MCF 10A (cell line): ENCODE results near the gene KCNH1. TPM values are rescaled to one million over a fixed set of nuclear protein-coding genes. Genes with fewer than 3 reads are reported as not detected.

Experiments
- BruUV-seq: library from RNA; stranded (reverse); fragments of 400-500 nt; replicated peaks from 2 replicates; lab custom pipeline; 2021; lab: Mats Ljungman, UMichigan
- CTCF ChIA-PET: fragments of 300-600 bp; sonication (Branson Sonifier 250); formaldehyde crosslinking; extraction: SDS; loops from one replicate; lab custom pipeline; 2021; ENCODE audit warnings: antibody characterized with exemption, inconsistent platforms; lab: Yijun Ruan, JAX
- POLR2A ChIA-PET: fragments of 300-600, 350-650 bp; sonication (Branson Sonifier 250); formaldehyde crosslinking; extraction: SDS; loops from one replicate; lab custom pipeline; 2020; ENCODE audit warnings: antibody characterized with exemption, inconsistent platforms; lab: Yijun Ruan, JAX
- DNase-seq: peaks from one replicate; pipeline ENCODE4 v3.0.0-alpha.2; 2018; ENCODE audit not compliant: unreplicated experiment
- H3K27ac Mint-ChIP-seq: one replicate; pipeline ENCODE4 v1.8.0; 2022; ENCODE audit warnings: mild to moderate bottlenecking, low read depth, mixed read lengths; ENCODE audit not compliant: unreplicated experiment
- H3K27me3 Mint-ChIP-seq: one replicate; pipeline ENCODE4 v1.8.0; 2022; ENCODE audit warnings: mixed read lengths; ENCODE audit not compliant: insufficient read depth, unreplicated experiment
- H3K36me3 Mint-ChIP-seq: one replicate; pipeline ENCODE4 v1.8.0; 2022; ENCODE audit warnings: mild to moderate bottlenecking, moderate library complexity, mixed read lengths; ENCODE audit not compliant: insufficient read depth, unreplicated experiment
- H3K4me1 Mint-ChIP-seq: one replicate; pipeline ENCODE4 v1.8.0; 2022; ENCODE audit warnings: mixed read lengths; ENCODE audit not compliant: insufficient read depth, unreplicated experiment
- H3K4me3 Mint-ChIP-seq: one replicate; pipeline ENCODE4 v1.8.0; 2022; ENCODE audit warnings: mild to moderate bottlenecking, moderate library complexity, mixed read lengths; ENCODE audit not compliant: unreplicated experiment
- H3K9me3 Mint-ChIP-seq: one replicate; pipeline ENCODE4 v1.8.0; 2022; ENCODE audit warnings: mixed read lengths; ENCODE audit not compliant: unreplicated experiment
- intact Hi-C: fragments of 100-400 bp; cut with micrococcal nuclease; formaldehyde crosslinking; loops from 2 replicates; pipeline ENCODE4 v1.14.1; 2022
- total RNA-seq: library from RNA; stranded (reverse); gene quantifications from 2 replicates; pipeline ENCODE4 v1.2.3, GENCODE V29; 2022
- TF ChIP-seq, protein P1 (sequence below): fragments of 200-600 bp; IDR thresholded peaks from one replicate; pipeline ENCODE4 v1.8.0; 2022; ENCODE audit warnings: antibody characterized with exemption, mild to moderate bottlenecking; ENCODE audit not compliant: unreplicated experiment

Gene KCNH1
- total RNA-seq, 1 experiment from 2014 or later: 0.19 TPM

DNA sequence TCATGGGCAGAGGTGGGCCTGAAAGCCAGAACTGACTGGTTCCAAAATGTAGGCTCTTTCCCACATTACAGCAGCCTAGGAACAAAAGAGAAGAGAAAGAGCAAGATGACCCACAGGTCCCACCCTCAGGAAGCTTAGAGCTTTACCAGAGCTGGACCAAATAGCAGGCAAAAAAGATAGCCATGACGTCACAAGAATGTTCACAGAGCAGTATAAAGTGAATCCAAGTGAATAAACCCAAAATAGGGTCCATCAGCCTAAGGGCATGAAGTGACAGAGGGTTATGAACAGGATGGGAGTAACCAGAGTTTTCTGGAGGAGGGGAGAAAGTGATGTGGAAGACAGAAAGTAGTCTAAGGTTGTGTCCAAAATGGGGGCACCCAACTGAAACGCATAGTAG is 221.2 kb downstream of the KCNH1 start:
- no peak for DNase-seq
- Mint-ChIP-seq H3K9me3 (no peaks in the 10 kb centered on the region), H3K4me1 (peaks cover 4% of the 10 kb centered on the region), H3K36me3 (no peaks in the 10 kb centered on the region), H3K4me3 (no peak overlapping the region), H3K27me3 (no peaks in the 10 kb centered on the region), H3K27ac (no peak overlapping the region)
- ChIA-PET POLR2A (no interaction called here), CTCF (interaction anchor here (0.6 kb wide), 1 partner anchor 206 kb away, joined by 4 read pairs; no protein-coding TSS in a partner anchor)
- no TSS peak for BruUV-seq
- intact Hi-C loops: no loop called here
- TF ChIP-seq, protein P1, sequence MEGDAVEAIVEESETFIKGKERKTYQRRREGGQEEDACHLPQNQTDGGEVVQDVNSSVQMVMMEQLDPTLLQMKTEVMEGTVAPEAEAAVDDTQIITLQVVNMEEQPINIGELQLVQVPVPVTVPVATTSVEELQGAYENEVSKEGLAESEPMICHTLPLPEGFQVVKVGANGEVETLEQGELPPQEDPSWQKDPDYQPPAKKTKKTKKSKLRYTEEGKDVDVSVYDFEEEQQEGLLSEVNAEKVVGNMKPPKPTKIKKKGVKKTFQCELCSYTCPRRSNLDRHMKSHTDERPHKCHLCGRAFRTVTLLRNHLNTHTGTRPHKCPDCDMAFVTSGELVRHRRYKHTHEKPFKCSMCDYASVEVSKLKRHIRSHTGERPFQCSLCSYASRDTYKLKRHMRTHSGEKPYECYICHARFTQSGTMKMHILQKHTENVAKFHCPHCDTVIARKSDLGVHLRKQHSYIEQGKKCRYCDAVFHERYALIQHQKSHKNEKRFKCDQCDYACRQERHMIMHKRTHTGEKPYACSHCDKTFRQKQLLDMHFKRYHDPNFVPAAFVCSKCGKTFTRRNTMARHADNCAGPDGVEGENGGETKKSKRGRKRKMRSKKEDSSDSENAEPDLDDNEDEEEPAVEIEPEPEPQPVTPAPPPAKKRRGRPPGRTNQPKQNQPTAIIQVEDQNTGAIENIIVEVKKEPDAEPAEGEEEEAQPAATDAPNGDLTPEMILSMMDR: no peak

DNA sequence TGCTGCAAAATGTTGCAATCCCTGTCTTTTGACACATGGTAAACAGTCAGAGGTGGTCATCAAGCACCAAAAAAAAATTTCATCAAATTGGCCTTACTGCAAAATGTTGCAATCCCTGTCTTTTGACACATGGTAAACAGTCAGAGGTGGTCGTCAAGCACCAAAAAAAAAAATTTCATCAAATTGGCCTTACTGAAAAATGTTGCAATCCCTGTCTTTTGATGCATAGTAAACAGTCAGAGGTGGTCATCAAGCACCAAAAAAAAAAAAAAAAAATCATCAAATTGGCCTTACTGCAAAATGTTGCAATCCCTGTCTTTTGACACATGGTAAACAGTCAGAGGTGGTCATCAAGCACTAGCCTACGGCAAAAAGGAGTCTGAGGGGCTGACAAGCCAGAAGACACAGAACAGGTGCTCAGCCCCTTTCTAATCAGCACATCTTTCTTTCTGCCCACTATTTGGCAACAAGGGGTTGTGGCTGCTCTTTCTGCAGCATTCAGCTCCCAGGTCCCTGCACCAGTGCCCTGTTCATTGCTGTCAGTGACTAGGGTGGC is 223.8 kb downstream of the KCNH1 start:
- POLR2A ChIA-PET: no interaction called here
- intact Hi-C loops: no loop called here
- H3K27me3 Mint-ChIP-seq: no peaks in the 10 kb centered on the region
- BruUV-seq: no TSS peak
- DNase-seq: peak; percentile 48
- H3K27ac Mint-ChIP-seq: no peak overlapping the region
- no peak overlapping the region for H3K4me3 Mint-ChIP-seq
- CTCF ChIA-PET: interaction anchor here (0.6 kb wide), 3 partner anchors 25 to 1543 kb away, joined by 3 to 4 read pairs (median 3); no protein-coding TSS in a partner anchor
- TF ChIP-seq, protein P1: no peak
- H3K36me3 Mint-ChIP-seq: no peaks in the 10 kb centered on the region
- no peaks in the 10 kb centered on the region for H3K9me3 Mint-ChIP-seq
- peaks cover 23% of the 10 kb centered on the region for H3K4me1 Mint-ChIP-seq

DNA sequence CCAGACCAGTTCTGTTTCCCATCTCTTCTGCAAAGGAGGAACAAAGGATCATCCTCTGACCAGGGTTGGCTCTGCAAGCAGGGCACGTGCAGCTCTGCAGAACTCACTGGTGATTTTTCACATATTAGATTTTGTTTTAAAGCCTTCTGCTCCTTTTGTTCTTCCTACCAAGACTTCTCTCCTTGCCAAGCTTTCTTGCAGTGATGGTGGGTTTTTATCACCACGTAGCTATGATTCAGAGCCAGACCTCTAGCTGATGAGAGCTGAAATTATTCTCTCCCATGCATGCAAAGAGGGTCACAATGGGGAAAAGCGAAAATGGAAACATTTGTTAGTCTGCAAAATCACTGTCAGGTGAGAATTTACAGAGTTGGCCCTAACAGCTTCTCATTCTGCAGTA is 225.2 kb downstream of the KCNH1 start:
- H3K36me3 Mint-ChIP-seq: no peaks in the 10 kb centered on the region
- no peak overlapping the region for H3K4me3 Mint-ChIP-seq
- intact Hi-C loops: no loop called here
- ChIA-PET CTCF (interaction anchor here (0.8 kb wide), 1 partner anchor 44 kb away, joined by 3 read pairs; no protein-coding TSS in a partner anchor), POLR2A (no interaction called here)
- H3K27me3 Mint-ChIP-seq: no peaks in the 10 kb centered on the region
- no TSS peak for BruUV-seq
- no peak overlapping the region for H3K27ac Mint-ChIP-seq
- TF ChIP-seq, protein P1: no peak
- no peaks in the 10 kb centered on the region for H3K9me3 Mint-ChIP-seq
- DNase-seq: no peak
- H3K4me1 Mint-ChIP-seq: peaks cover 23% of the 10 kb centered on the region

DNA sequence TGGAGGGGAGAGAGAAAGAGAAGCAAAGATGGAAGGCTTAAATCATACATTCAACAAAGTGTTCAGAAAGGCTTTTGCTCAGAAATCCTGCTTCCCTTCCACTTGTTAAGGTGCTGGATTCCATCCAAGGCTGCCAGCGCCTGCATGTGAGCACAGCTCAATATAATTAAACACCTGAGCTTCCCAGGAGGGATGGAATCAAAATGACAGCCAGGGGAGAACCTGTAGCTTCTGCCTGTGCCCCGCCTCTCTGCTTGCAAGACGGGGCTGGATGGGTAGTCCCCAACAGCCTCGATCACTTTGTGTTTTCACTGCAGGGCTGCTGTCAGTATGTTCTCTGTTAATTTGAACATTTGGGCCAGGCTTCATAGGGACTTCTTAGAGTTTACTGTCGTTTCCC is 225.7 kb downstream of the KCNH1 start:
- TF ChIP-seq, protein P1: no peak
- Mint-ChIP-seq H3K36me3 (no peaks in the 10 kb centered on the region), H3K9me3 (no peaks in the 10 kb centered on the region), H3K27ac (no peak overlapping the region), H3K27me3 (no peaks in the 10 kb centered on the region), H3K4me1 (peaks cover 23% of the 10 kb centered on the region), H3K4me3 (no peak overlapping the region)
- POLR2A ChIA-PET: no interaction called here
- intact Hi-C loops: no loop called here
- no peak for DNase-seq
- CTCF ChIA-PET: no interaction called here
- BruUV-seq: no TSS peak
